Activated T-cell treated with anti-CD3 and anti-CD28 coated beads, Interleukin-2, amount 50 U/mL, for 72 hours (primary cell): ENCODE measurements around the gene PLCB3. TPM values are rescaled to one million over a fixed set of nuclear protein-coding genes. Genes with fewer than 3 reads are reported as not detected.
"Not testable (repeated sequence)": the region's sequence is repeated elsewhere in the genome, so short reads cannot be mapped to it uniquely, and the experiment has no call there.

Experiments
- ATAC-seq, 2 donors: fragments of 150-1000 bp; cut with Tn5 transposase; replicated peaks in 1 of 2; 2 replicates each; pipeline ENCODE4 v1.10.0; 2021; ENCODE audit warnings: moderate library complexity in 2 of 2, mild to moderate bottlenecking in 1 of 2
- DNase-seq, 2 donors: peaks; one replicate each; pipeline ENCODE4 v3.0.0; 2021 to 2022; ENCODE audit warnings: mixed read lengths in 1 of 2
- H3K27ac Mint-ChIP-seq: one replicate; pipeline ENCODE4 v1.8.0; 2022; ENCODE audit warnings: mild to moderate bottlenecking, moderate library complexity, mixed read lengths
- H3K27me3 Mint-ChIP-seq: one replicate; pipeline ENCODE4 v1.8.0; 2022; ENCODE audit warnings: low read depth, mixed read lengths
- H3K36me3 Mint-ChIP-seq, 2 donors: one replicate each; pipeline ENCODE4 v1.8.0; 2022; ENCODE audit warnings: mixed read lengths in 2 of 2, mild to moderate bottlenecking in 1 of 2; ENCODE audit not compliant: insufficient read depth in 2 of 2
- H3K4me1 Mint-ChIP-seq: one replicate; pipeline ENCODE4 v1.8.0; 2022; ENCODE audit warnings: low read depth, mixed read lengths
- H3K4me3 Mint-ChIP-seq, 2 donors: one replicate each; pipeline ENCODE4 v1.8.0; 2022; ENCODE audit warnings: mild to moderate bottlenecking in 2 of 2, mixed read lengths in 2 of 2, moderate library complexity in 2 of 2
- H3K9me3 Mint-ChIP-seq, 2 donors: one replicate each; pipeline ENCODE4 v1.8.0; 2022; ENCODE audit warnings: mixed read lengths in 2 of 2
- total RNA-seq, 2 donors: library from RNA; stranded (reverse); gene quantifications; one replicate each; pipeline ENCODE4 v1.2.3, GENCODE V29; 2022

PLCB3 gene
- total RNA-seq, 2 donors from 2014 or later = 9.1 to 10.5 TPM

- Mint-ChIP-seq H3K36me3 (peaks cover 1% of the 10 kb centered on the region in 2 donors), H3K4me1 (peaks cover 42% of the 10 kb centered on the region), H3K4me3 (peak overlapping the region; percentile 93), H3K27me3 (no peaks in the 10 kb centered on the region), H3K9me3 (no peaks in the 10 kb centered on the region), H3K27ac (no peak overlapping the region)
- no peak for DNase-seq
- no peak for ATAC-seq
Measured at GRCh38 chr11:64244966-64245365, 6.4 kb upstream of the PLCB3 start.

GRCh38 chr11:64245401-64245796, 5.9 kb upstream of the PLCB3 start:
- DNase-seq = peak in 1 of 2 donors; percentile 31

DNA sequence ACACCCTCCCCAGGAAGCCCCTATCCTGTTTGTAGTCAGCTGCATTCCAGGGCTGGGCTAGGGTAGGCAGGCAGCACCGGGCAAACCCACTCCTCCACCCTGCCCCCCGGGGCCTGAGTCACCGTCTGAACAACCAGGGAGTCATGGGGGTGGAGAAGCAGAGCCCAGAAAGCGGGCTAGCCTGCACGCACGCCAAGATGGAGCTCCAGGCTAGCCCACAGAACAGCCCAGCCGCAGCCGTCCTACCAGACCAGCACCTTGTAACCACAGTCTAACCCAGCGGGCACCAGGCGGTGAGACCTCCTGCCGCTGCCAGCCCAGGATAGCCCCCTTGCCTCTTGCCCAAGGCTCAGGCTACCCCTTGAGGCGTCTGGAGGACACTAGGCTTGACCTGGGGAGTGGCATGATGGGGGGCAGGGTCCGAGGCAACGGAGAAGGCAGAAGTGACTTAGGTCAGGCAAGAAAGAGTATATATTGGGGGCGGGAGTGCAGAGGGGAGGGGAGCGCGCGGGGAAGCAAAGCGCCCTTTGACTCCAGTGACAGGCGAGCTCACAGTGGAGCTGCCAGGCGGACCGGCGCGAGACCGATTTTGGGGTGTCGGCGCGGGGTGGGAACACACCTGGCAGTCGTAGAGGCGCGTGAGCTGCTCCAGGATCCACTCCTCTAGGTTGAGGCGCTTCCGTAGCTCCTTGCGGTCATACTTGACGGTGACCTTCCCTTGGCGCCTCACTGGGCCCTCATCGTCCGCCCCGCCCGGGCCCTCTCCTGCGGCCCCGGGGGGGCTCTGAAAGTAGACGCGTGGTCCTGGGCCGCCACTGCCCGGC, 5.3 kb upstream of the PLCB3 start:
- DNase-seq (peak; percentile 79 to 88), ATAC-seq (peak; percentile 12)
- H3K9me3 Mint-ChIP-seq = no peaks in the 10 kb centered on the region
- H3K27ac Mint-ChIP-seq = peak overlapping the region; percentile 65
- H3K4me1 Mint-ChIP-seq = peaks cover 44% of the 10 kb centered on the region
- H3K36me3 Mint-ChIP-seq = peaks cover 1% of the 10 kb centered on the region in 2 donors
- H3K4me3 Mint-ChIP-seq = peak overlapping the region; percentile 93
- H3K27me3 Mint-ChIP-seq = no peaks in the 10 kb centered on the region

More at GRCh38 chr11:64245401-64245796, 5.9 kb upstream of the PLCB3 start:
- peak overlapping the region; percentile 93 for H3K4me3 Mint-ChIP-seq
- H3K4me1 Mint-ChIP-seq = peaks cover 41% of the 10 kb centered on the region
- no peaks in the 10 kb centered on the region for H3K27me3 Mint-ChIP-seq
- H3K9me3 Mint-ChIP-seq = no peaks in the 10 kb centered on the region
- peaks cover 1% of the 10 kb centered on the region in 2 donors for H3K36me3 Mint-ChIP-seq
- no peak for ATAC-seq
- H3K27ac Mint-ChIP-seq = no peak overlapping the region

- not testable (repeated sequence) for H3K36me3 Mint-ChIP-seq, H3K27ac Mint-ChIP-seq, DNase-seq, H3K9me3 Mint-ChIP-seq, H3K27me3 Mint-ChIP-seq
- peaks cover 44% of the 10 kb centered on the region for H3K4me1 Mint-ChIP-seq
- peak; percentile 14 to 25 for ATAC-seq
- H3K4me3 Mint-ChIP-seq = peak overlapping the region; percentile 88 to 91
Measured at GRCh38 chr11:64246621-64246870, 4.8 kb upstream of the PLCB3 start.

DNA sequence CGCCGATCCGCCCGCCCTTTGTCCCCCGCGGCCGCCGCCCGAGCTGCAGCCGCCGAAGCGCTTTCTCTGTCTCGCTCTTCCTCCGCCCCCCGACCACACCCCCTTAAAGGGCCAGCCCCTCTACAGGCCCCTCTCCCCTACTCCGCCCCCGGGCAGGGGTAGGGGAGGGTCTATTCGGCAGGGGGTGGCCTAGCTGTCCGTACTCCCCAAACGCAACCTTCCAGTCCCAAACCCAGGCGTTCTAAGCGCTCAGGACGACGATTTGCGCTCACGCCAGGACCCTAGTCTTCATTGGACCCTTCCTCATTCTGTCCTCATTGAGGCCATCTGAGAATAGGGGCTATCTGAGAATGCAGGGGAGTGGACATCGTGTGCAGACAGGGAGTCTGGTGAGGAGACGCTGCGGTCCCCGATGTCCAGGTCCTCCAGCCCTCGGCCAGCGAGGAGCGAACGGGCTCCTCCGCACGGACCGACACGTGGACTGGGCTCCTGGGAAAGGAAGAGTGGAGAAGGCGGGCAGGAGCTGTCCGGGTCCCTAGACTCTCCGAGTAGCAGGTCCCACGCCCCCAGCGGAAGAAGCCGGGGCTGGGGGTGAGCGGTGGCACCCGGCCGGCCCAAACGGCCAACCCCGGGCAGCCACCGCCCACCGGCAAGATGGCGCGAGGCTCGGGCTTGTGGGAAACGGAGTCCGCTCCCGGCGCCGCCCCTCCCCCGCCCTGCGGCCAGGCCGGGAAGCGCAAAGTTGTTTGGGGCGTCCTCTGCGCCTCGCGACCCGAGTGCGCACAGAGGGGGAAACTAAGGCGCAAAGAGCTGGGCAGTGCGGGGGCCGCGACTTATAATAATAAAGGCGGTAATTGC, 4.2 kb upstream of the PLCB3 start, which contains the start of gene PPP1R14B:
TSS of gene PPP1R14B (minus strand) at position 73 of the 858 bp plus-strand sequence. CDS start 270 bp downstream, outside the sequence.
- peak; percentile 87 to 91 for DNase-seq
- Mint-ChIP-seq H3K27me3 (no peaks in the 10 kb centered on the region), H3K9me3 (no peaks in the 10 kb centered on the region), H3K4me1 (peaks cover 50% of the 10 kb centered on the region), H3K36me3 (no peaks in the 10 kb centered on the region), H3K27ac (peak within 1 kb of the TSS; percentile 65), H3K4me3 (peak within 1 kb of the TSS; percentile 93)
- peak; percentile 66 to 72 for ATAC-seq

GRCh38 chr11:64247729-64248531, 3.4 kb upstream of the PLCB3 start:
- Mint-ChIP-seq H3K4me3 (peak overlapping the region; percentile 65 to 88), H3K27ac (no peak overlapping the region), H3K27me3 (no peaks in the 10 kb centered on the region), H3K4me1 (peaks cover 46% of the 10 kb centered on the region), H3K36me3 (no peaks in the 10 kb centered on the region), H3K9me3 (no peaks in the 10 kb centered on the region)
- no peak for DNase-seq
- ATAC-seq = no peak

DNA sequence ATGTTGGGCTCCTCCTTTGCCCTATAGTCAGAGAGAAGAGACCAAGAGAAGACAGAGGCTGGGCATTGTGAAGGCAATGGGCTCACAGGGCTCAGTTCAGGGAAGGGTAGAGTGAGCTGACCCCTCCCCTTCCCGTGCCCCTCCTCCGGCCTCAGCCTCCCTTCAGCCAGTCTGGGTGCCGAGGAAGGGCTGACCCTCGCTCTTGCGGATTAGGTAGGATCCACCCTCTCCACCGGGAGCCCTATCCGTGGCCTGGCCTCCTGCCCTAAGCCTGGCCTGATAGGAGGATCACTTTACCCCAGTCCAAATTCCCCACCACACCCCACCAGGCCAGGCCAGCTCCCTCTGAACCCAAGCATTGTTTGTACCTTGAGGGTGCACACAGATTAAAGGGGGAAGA, 2.8 kb upstream of the PLCB3 start:
- H3K27me3 Mint-ChIP-seq = no peaks in the 10 kb centered on the region
- H3K9me3 Mint-ChIP-seq = no peaks in the 10 kb centered on the region
- ATAC-seq (no peak), DNase-seq (no peak)
- H3K36me3 Mint-ChIP-seq = no peaks in the 10 kb centered on the region
- H3K4me3 Mint-ChIP-seq = peak overlapping the region in 1 of 2 donors; percentile 88
- no peak overlapping the region for H3K27ac Mint-ChIP-seq
- peaks cover 39% of the 10 kb centered on the region for H3K4me1 Mint-ChIP-seq

DNA sequence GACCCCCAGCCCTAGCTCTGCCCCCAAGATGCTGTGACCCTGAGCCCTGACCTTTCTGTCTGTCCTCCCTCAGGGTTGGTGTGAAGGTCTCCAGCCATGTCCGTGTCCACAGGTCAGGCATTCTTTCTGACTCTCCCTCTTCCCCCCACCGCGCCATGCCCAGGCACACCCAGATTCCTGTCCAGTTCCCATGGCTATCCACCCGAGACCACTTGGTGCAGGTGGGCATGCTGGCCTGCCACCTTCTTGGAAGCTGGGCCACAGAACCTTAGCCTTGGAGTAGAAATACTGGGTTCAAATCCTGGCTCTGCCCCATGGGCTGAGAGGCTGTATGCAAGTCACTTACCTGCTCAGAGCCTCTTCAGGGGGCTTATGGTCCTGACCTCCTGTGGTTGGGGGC, 2.3 kb upstream of the PLCB3 start:
- no peak overlapping the region for H3K27ac Mint-ChIP-seq
- ATAC-seq (no peak), DNase-seq (no peak)
- H3K4me1 Mint-ChIP-seq = peaks cover 34% of the 10 kb centered on the region
- no peaks in the 10 kb centered on the region for H3K27me3 Mint-ChIP-seq
- no peaks in the 10 kb centered on the region for H3K9me3 Mint-ChIP-seq
- no peaks in the 10 kb centered on the region for H3K36me3 Mint-ChIP-seq
- peak overlapping the region in 1 of 2 donors; percentile 39 for H3K4me3 Mint-ChIP-seq

DNA sequence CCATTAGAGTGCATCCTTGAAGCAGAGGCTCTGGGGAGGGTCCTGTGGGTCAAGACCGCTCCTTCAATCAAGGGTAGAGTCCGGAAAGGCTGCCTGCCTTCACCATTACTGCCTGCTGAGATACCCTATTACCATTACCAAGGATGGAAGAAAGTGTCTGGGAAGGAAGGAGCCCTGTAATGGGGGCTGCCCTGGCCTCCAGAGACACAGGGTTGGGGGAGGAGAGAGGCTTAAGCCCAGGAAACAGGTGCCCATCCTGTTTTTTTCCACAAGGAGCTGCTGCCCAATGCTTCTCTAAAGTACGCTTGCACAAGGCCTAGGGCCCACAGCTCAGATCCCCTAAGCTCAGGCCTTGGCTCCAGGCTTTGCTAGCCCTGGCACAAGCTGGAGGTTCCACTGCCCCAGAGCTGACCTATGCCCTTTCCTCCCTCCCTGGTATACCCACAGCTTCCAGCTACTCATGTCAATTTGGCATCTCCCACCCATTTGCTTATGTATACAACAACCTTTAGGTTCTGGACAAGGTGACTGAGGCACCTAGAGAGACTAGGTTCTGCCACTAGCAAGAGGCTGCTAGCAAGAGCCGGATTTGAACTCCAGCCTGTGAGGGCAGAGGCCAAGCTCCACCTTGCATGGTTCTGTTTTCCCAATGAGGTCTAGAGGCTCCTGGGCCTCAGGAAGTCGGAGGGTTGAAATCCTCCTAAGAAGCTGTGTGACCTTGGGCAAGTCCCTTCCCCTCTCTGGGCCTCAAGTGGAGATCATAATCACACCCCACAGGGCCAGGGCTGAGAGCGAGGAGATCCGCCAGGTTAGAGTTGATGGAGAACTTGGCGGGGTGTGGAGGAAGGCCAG, 1.5 kb upstream of the PLCB3 start:
- Mint-ChIP-seq H3K4me1 (peaks cover 32% of the 10 kb centered on the region), H3K9me3 (no peaks in the 10 kb centered on the region), H3K27ac (no peak overlapping the region), H3K36me3 (no peaks in the 10 kb centered on the region), H3K4me3 (peak overlapping the region; percentile 62 to 87), H3K27me3 (no peaks in the 10 kb centered on the region)
- no peak for ATAC-seq
- no peak for DNase-seq

GRCh38 chr11:64250415-64251015, 815 bp upstream of the PLCB3 start:
- no peaks in the 10 kb centered on the region for H3K9me3 Mint-ChIP-seq
- peak overlapping the region; percentile 81 to 87 for H3K4me3 Mint-ChIP-seq
- ATAC-seq (peak in 1 of 2 donors; percentile 1), DNase-seq (no peak)
- no peak overlapping the region for H3K27ac Mint-ChIP-seq
- H3K36me3 Mint-ChIP-seq = no peaks in the 10 kb centered on the region
- H3K4me1 Mint-ChIP-seq = peaks cover 32% of the 10 kb centered on the region
- no peaks in the 10 kb centered on the region for H3K27me3 Mint-ChIP-seq

GRCh38 chr11:64251753-64252002, 348 bp downstream of the PLCB3 start:
- Mint-ChIP-seq H3K4me1 (peaks cover 32% of the 10 kb centered on the region), H3K36me3 (no peaks in the 10 kb centered on the region), H3K9me3 (no peaks in the 10 kb centered on the region), H3K27ac (peak overlapping the region; percentile 80), H3K27me3 (no peaks in the 10 kb centered on the region), H3K4me3 (peak overlapping the region; percentile 95)
- ATAC-seq (no peak), DNase-seq (no peak)
